HCT116 (cell line): Measurements from ENCODE around the gene NXN. TPM values are rescaled to one million over a fixed set of nuclear protein-coding genes. Genes with fewer than 3 reads are reported as not detected.

Experiments used
- ATAC-seq: fragments of 200-7000 bp; cut with Tn5 transposase; 2 replicates; pipeline ENCODE4 v1.9.1; 2020; ENCODE audit warnings: mild to moderate bottlenecking, moderate library complexity
- BruUV-seq: library from RNA; stranded (reverse); fragments of 400-500 nt; replicated peaks from 2 replicates; lab custom pipeline; 2021; lab: Mats Ljungman, UMichigan
- CTCF ChIA-PET: fragments of 300-600 bp; sonication (Branson Sonifier 250); formaldehyde crosslinking; loops from one replicate; lab custom pipeline; 2021; ENCODE audit warnings: antibody characterized with exemption; lab: Charles Lee
- POLR2A ChIA-PET: fragments of 300-600, 350-600 bp; sonication (Branson Sonifier 250); formaldehyde crosslinking; loops from one replicate; lab custom pipeline; 2021; ENCODE audit warnings: antibody characterized with exemption; lab: Charles Lee
- RAD21 ChIA-PET, 2 experiments: fragments of 300-600 bp; sonication (Branson Sonifier 250); formaldehyde crosslinking; loops; one replicate each; lab custom pipeline; 2023; ENCODE audit warnings: low total read pairs in 2 of 2; ENCODE audit not compliant: uncharacterized antibody in 2 of 2, unreplicated experiment in 2 of 2, low non-redundant PET in 1 of 2; lab: Charles Lee
- DNase-seq: peaks from one replicate; pipeline ENCODE4 v3.0.0-alpha.2; 2010; ENCODE audit warnings: low read depth, low spot score
- H2AFZ ChIP-seq: fragments of 200-600 bp; shearing (Covaris generic), sonication (generic); 2 replicates; pipeline ENCODE4 v1.6.1; 2017; ENCODE audit warnings: low read depth, mixed run types, mixed read lengths, antibody characterized with exemption, low read length; ENCODE audit not compliant: poor library complexity, severe bottlenecking
- H3K27ac ChIP-seq: 2 replicates; pipeline ENCODE4 v1.5.1; 2012; ENCODE audit warnings: low read depth, low read length
- H3K27me3 ChIP-seq: fragments of 200-600 bp; sonication (generic); 2 replicates; pipeline ENCODE4 v1.6.1; 2016; ENCODE audit warnings: mixed run types, low read length, mixed read lengths; ENCODE audit not compliant: insufficient read depth
- H3K36me3 ChIP-seq, 2 experiments: fragments of 200-500 bp in 1 of 2; fragments of 200-600 bp in 1 of 2; sonication (Bioruptor generic) in 1 of 2; sonication (generic) in 1 of 2; 2 replicates each; pipeline versions ENCODE4 v1.5.1 to v1.6.1; 2014 to 2016; ENCODE audit warnings: low read length in 2 of 2, inconsistent platforms in 1 of 2, mixed read lengths in 1 of 2, mixed run types in 1 of 2; ENCODE audit not compliant: insufficient read depth in 2 of 2, control insufficient read depth in 1 of 2
- H3K4me1 ChIP-seq, 2 experiments: fragments of 200-600 bp in 1 of 2; sonication (generic) in 1 of 2; 2 replicates each; pipeline versions ENCODE4 v1.5.1 to v1.6.1; 2012 to 2017; ENCODE audit warnings: low read length in 2 of 2, inconsistent platforms in 1 of 2, mild to moderate bottlenecking in 1 of 2, mixed read lengths in 1 of 2, mixed run types in 1 of 2, moderate library complexity in 1 of 2; ENCODE audit not compliant: insufficient read depth in 2 of 2, control insufficient read depth in 1 of 2
- H3K4me2 ChIP-seq: fragments of 200-600 bp; sonication (generic); 2 replicates; pipeline ENCODE4 v1.6.1; 2017; ENCODE audit warnings: mixed run types, low read length, mixed read lengths
- H3K4me3 ChIP-seq, 2 experiments: fragments of 200-600 bp in 1 of 2; sonication (generic) in 1 of 2; replicated peaks in 1 of 2; 2 replicates each; pipeline ENCODE4 v1.5.1; 2011 to 2016; ENCODE audit warnings: low read length in 2 of 2, control low read depth in 1 of 2, low read depth in 1 of 2, mild to moderate bottlenecking in 1 of 2, mixed read lengths in 1 of 2, mixed run types in 1 of 2
- H3K79me2 ChIP-seq: fragments of 200-600 bp; sonication (generic); 2 replicates; pipeline ENCODE4 v1.6.1; 2017; ENCODE audit warnings: mild to moderate bottlenecking, mixed run types, low read length, moderate library complexity, mixed read lengths; ENCODE audit not compliant: insufficient read depth
- H3K9ac ChIP-seq: fragments of 200-600 bp; sonication (generic); 2 replicates; pipeline ENCODE4 v1.6.1; 2016; ENCODE audit warnings: low read length, mixed read lengths
- H3K9me2 ChIP-seq: fragments of 200-600 bp; sonication (generic), shearing (Covaris generic); 2 replicates; pipeline ENCODE4 v1.6.1; 2017; ENCODE audit warnings: mixed run types, mild to moderate bottlenecking, moderate library complexity; ENCODE audit not compliant: insufficient read depth
- H3K9me3 ChIP-seq, 2 experiments: fragments of 200-500 bp in 1 of 2; fragments of 200-600 bp in 1 of 2; sonication (Bioruptor generic) in 1 of 2; sonication (generic) in 1 of 2; 2 replicates each; pipeline ENCODE4 v1.6.1; 2014 to 2017; ENCODE audit warnings: low read length in 2 of 2, mixed read lengths in 2 of 2, inconsistent platforms in 1 of 2, low read depth in 1 of 2, mild to moderate bottlenecking in 1 of 2, mixed run types in 1 of 2, moderate library complexity in 1 of 2; ENCODE audit not compliant: control insufficient read depth in 1 of 2, insufficient read depth in 1 of 2
- H4K20me1 ChIP-seq: fragments of 200-600 bp; sonication (generic), shearing (Covaris generic); 2 replicates; pipeline ENCODE4 v1.6.1; 2017; ENCODE audit warnings: mixed run types, mild to moderate bottlenecking, moderate library complexity; ENCODE audit not compliant: insufficient read depth
- CBX3 ChIP-seq: IDR thresholded peaks from 2 replicates; pipeline ENCODE4 v1.6.1; 2012; ENCODE audit warnings: low read depth
- CTCF ChIP-seq, 3 experiments: fragments of 200-600 bp in 1 of 3; sonication (generic) in 1 of 3; IDR thresholded peaks in 2 of 3; conservative IDR thresholded peaks in 1 of 3; 2 replicates each; pipeline ENCODE4 v1.5.1; 2012 to 2017; ENCODE audit warnings: low read depth in 2 of 3, low read length in 2 of 3, antibody characterized with exemption in 1 of 3, borderline replicate concordance in 1 of 3, control low read depth in 1 of 3, mild to moderate bottlenecking in 1 of 3, mixed read lengths in 1 of 3, mixed run types in 1 of 3, moderate library complexity in 1 of 3; ENCODE audit not compliant: insufficient read depth in 1 of 3
- EGR1 ChIP-seq: IDR thresholded peaks from 2 replicates; pipeline ENCODE4 v1.6.1; 2012; ENCODE audit warnings: low read depth
- ELF1 ChIP-seq: IDR thresholded peaks from 2 replicates; pipeline ENCODE4 v1.6.1; 2012; ENCODE audit warnings: low read depth, borderline replicate concordance
- EZH2 ChIP-seq: fragments of 200-600 bp; sonication (generic); IDR thresholded peaks from 2 replicates; pipeline ENCODE4 v1.6.1; 2017; ENCODE audit warnings: antibody characterized with exemption, mixed run types
- EZH2phosphoT487 ChIP-seq: fragments of 200-600 bp; IDR thresholded peaks from 2 replicates; pipeline ENCODE4 v1.6.1; 2018; ENCODE audit warnings: antibody characterized with exemption, borderline replicate concordance
- FOSL1 ChIP-seq: IDR thresholded peaks from 2 replicates; pipeline ENCODE4 v1.6.1; 2012; ENCODE audit warnings: low read depth
- MAX ChIP-seq: IDR thresholded peaks from 2 replicates; pipeline ENCODE4 v1.6.1; 2012
- POLR2A ChIP-seq: IDR thresholded peaks from 2 replicates; pipeline ENCODE4 v1.7.0; 2011; ENCODE audit warnings: borderline replicate concordance; ENCODE audit not compliant: insufficient read depth, insufficient read length; ENCODE audit errors: extremely low read depth
- POLR2AphosphoS5 ChIP-seq: IDR thresholded peaks from 2 replicates; pipeline ENCODE4 v1.6.1; 2011; ENCODE audit warnings: mild to moderate bottlenecking, low read depth, low read length, moderate library complexity
- RAD21 ChIP-seq: IDR thresholded peaks from 2 replicates; pipeline ENCODE4 v1.6.1; 2012; ENCODE audit warnings: low read depth, mild to moderate bottlenecking
- REST ChIP-seq: IDR thresholded peaks from 2 replicates; pipeline ENCODE4 v1.6.1; 2012; ENCODE audit warnings: low read depth
- SIN3A ChIP-seq: IDR thresholded peaks from 2 replicates; pipeline ENCODE4 v1.6.1; 2012; ENCODE audit warnings: low read depth
- SP1 ChIP-seq: IDR thresholded peaks from 2 replicates; pipeline ENCODE4 v1.6.1; 2012; ENCODE audit warnings: low read depth
- SRF ChIP-seq: IDR thresholded peaks from 2 replicates; pipeline ENCODE4 v1.6.1; 2012; ENCODE audit warnings: low read depth
- TCF7L2 ChIP-seq: IDR thresholded peaks from 2 replicates; pipeline ENCODE4 v1.7.0; 2011; ENCODE audit warnings: borderline replicate concordance, inconsistent platforms; ENCODE audit not compliant: insufficient read depth, insufficient read length; ENCODE audit errors: extremely low read depth
- ZBTB33 ChIP-seq: IDR thresholded peaks from 2 replicates; pipeline ENCODE4 v1.6.1; 2011; ENCODE audit warnings: mild to moderate bottlenecking, low read length, moderate library complexity; ENCODE audit not compliant: insufficient replicate concordance; ENCODE audit errors: extremely low read depth
- ZFX ChIP-seq: fragments of 450-650 bp; IDR thresholded peaks from 2 replicates; pipeline ENCODE4 v1.6.1; 2017
- intact Hi-C: fragments of 100-400 bp; cut with micrococcal nuclease; formaldehyde crosslinking; loops from 2 replicates; pipeline ENCODE4 v1.10.0; 2022
- total RNA-seq: library from RNA; stranded (reverse); gene quantifications from one replicate; pipeline ENCODE4 v1.2.1, GENCODE V29; 2021; ENCODE audit not compliant: unreplicated experiment

The NXN gene
- total RNA-seq, 1 experiment from 2014 or later = 83.7 TPM

GRCh38 chr17:781805-782731, 197.5 kb downstream of the NXN start, which contains the start of the genes GLOD4 and MRM3:
GLOD4 (minus strand) TSS chr17:782280; CDS start chr17:782255, 25 bp downstream.
MRM3 (plus strand) TSS chr17:782353; CDS start chr17:782379, 26 bp downstream.
- Histone ChIP-seq H2AFZ (no peak within 1 kb of the TSS), H3K27ac (peak within 1 kb of the TSS; percentile 69), H3K9me2 (no peaks in the 10 kb centered on the region), H3K4me1 (peaks cover 7 to 16% of the 10 kb centered on the region in 2 experiments; a peak in 3 of 4 replicates), H3K4me3 (peak within 1 kb of the TSS; percentile 80 to 99), H3K4me2 (peak within 1 kb of the TSS; percentile 85), H3K27me3 (no peaks in the 10 kb centered on the region), H3K9ac (peak within 1 kb of the TSS; percentile 97), H4K20me1 (no peaks in the 10 kb centered on the region), H3K9me3 (no peaks in the 10 kb centered on the region), H3K79me2 (peaks cover 92% of the 10 kb centered on the region), H3K36me3 (peaks cover 7 to 26% of the 10 kb centered on the region in 2 experiments; a peak in 3 of 4 replicates)
- ATAC-seq (peak; percentile 91), DNase-seq (peak; percentile 70)
- ChIA-PET RAD21 (interaction anchor here (1.4 to 1.8 kb wide), 3 partner anchors 198 to 214 kb away, joined by 6 to 7 read pairs (median 7); partner anchors contain the start of gene TIMM22 (in 1 of the 2)), CTCF (interaction anchor here (1.2 to 2.2 kb wide), 2 partner anchors 13 to 199 kb away, joined by 3 to 8 read pairs; no protein-coding TSS in a partner anchor), POLR2A (no interaction called here)
- TSS peak; percentile 76 for BruUV-seq
- intact Hi-C loops = no loop called here
- TF ChIP-seq EGR1 (peak; percentile 26; the same call in 1 of the 2 replicates), FOSL1 (no peak), TCF7L2 (no peak), SP1 (peak; percentile 72), MAX (peak; percentile 99), CTCF (IDR thresholded peaks at IDR 0.05 in 2 of 3, conservative IDR thresholded peaks at IDR 0.05 in 1 of 3; ENCODE audit: borderline replicate concordance in 1 of 3, insufficient read depth in 1 of 3, low read depth in 2 of 3, low read length in 2 of 3) (0 out of 6 replicates have a peak, but pooled peaks of 1 of the 3 experiments have one; percentile 15), SRF (peak; percentile 97), ZBTB33 (peak; percentile 35), EZH2 (no peak), EZH2phosphoT487 (no peak), CBX3 (peak; percentile 83), REST (no peak), POLR2A (peak; percentile 80), RAD21 (no peak), ZFX (peak; percentile 91), POLR2AphosphoS5 (peak; percentile 92), ELF1 (no peak), SIN3A (peak; percentile 98)
